Transverse colon (tissue), 4 donors: Measurements from ENCODE around the gene COL13A1.

Experiments
- EP300 ChIP-seq: sonication (generic); formaldehyde crosslinking; IDR thresholded peaks from one replicate; pipeline ENCODE4 v1.6.1; 2017; ENCODE audit warnings: antibody characterized with exemption, low read depth
- POLR2A ChIP-seq: fragments of 450-650 bp; IDR thresholded peaks from one replicate; pipeline ENCODE4 v1.6.1; 2016; ENCODE audit warnings: antibody characterized with exemption, mild to moderate bottlenecking, moderate library complexity
- POLR2AphosphoS5 ChIP-seq, 3 donors: sonication (generic); formaldehyde crosslinking; IDR thresholded peaks; one replicate each; pipeline ENCODE4 v1.6.1; 2016; ENCODE audit warnings: antibody characterized with exemption in 3 of 3
- TF ChIP-seq, protein P1 (sequence below), 5 experiments: fragments of 200-600 bp in 3 of 5; fragments of 450-650 bp in 2 of 5; sonication (generic) in 3 of 5; IDR thresholded peaks; 1 replicate in 2 of 5; 2 replicates in 3 of 5; pipeline ENCODE4 v1.5.1; 2016 to 2017; ENCODE audit warnings: antibody characterized with exemption in 5 of 5, inconsistent platforms in 3 of 5, mild to moderate bottlenecking in 2 of 5, moderate library complexity in 1 of 5

DNA sequence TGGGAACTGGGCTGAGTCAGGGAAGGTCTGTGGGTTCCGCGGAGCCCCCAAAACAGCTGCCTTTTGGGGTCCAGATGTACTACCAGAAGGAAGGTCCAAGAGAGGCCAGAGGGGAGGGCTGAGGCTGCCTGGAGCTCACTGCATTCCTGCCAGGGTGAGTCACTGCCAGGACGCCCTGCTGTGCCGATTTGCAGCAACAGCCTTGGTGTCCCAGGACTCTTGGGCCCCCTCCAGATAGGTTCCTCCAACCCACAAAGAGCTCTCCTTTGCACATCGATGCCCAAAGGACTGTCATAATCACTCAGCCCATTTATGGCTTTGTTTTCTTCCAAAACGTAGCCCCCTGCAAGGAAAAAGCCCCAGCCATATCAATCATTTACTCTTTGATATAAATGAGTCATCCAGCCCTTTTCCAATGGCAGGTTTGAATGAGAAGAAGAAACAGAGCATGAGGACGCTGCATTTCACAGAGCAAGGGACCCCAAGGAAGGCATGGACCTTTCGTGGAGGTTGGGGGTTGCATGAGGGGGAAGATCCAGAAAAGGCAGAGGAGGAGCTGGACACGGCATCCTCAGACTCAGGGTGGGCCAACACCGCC, 32.2 kb upstream of the COL13A1 start:
- TF ChIP-seq, protein P1, sequence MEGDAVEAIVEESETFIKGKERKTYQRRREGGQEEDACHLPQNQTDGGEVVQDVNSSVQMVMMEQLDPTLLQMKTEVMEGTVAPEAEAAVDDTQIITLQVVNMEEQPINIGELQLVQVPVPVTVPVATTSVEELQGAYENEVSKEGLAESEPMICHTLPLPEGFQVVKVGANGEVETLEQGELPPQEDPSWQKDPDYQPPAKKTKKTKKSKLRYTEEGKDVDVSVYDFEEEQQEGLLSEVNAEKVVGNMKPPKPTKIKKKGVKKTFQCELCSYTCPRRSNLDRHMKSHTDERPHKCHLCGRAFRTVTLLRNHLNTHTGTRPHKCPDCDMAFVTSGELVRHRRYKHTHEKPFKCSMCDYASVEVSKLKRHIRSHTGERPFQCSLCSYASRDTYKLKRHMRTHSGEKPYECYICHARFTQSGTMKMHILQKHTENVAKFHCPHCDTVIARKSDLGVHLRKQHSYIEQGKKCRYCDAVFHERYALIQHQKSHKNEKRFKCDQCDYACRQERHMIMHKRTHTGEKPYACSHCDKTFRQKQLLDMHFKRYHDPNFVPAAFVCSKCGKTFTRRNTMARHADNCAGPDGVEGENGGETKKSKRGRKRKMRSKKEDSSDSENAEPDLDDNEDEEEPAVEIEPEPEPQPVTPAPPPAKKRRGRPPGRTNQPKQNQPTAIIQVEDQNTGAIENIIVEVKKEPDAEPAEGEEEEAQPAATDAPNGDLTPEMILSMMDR (IDR thresholded peaks at IDR 0.05), result no peak
- TF ChIP-seq EP300, result no peak
- TF ChIP-seq POLR2AphosphoS5 (IDR thresholded peaks at IDR 0.05), result no peak
- no peak for TF ChIP-seq POLR2A
